ENCODE measurements around the gene RNF2. TPM values are rescaled to one million over a fixed set of nuclear protein-coding genes. Genes with fewer than 3 reads are reported as not detected.

RNF2 gene
- polyA plus RNA-seq, 3 donors: 4.5 to 7.7 (median 7.5) TPM

- H3K27ac ChIP-seq (ENCODE audit: low read depth, low read length): no peak overlapping the region
- WGBS, 3 donors: 84 to 91% (median 89%) methylated on average over 3 of the region's 3 CpGs
These were observed 30.1 kb downstream of the RNF2 start for GRCh38 chr1:185075476-185075875.

- 78 to 81% (median 80%) methylated on average over 4 of the region's 4 CpGs for WGBS, 3 donors
- no peak overlapping the region for H3K27ac ChIP-seq (ENCODE audit: low read depth, low read length)
These were observed 32.0 kb downstream of the RNF2 start for GRCh38 chr1:185077374-185077773.

- H3K27ac ChIP-seq (ENCODE audit: low read depth, low read length): no peak overlapping the region
These were observed 35.1 kb downstream of the RNF2 start for GRCh38 chr1:185080422-185080821.

GRCh38 chr1:185083818-185084217 lies 38.5 kb downstream of the RNF2 start:
- 93 to 97% (median 94%) methylated on average over 2 of the region's 2 CpGs for WGBS, 3 donors
- H3K27ac ChIP-seq (ENCODE audit: low read depth, low read length): no peak overlapping the region

- H3K27ac ChIP-seq (ENCODE audit: low read depth, low read length): no peak overlapping the region
- WGBS, 3 donors: 96 to 100% (median 97%) methylated on average over 1 of the region's 1 CpG
These were observed 41.7 kb downstream of the RNF2 start for GRCh38 chr1:185087101-185087500.

- H3K27ac ChIP-seq (ENCODE audit: low read depth, low read length): no peak overlapping the region
These were observed 42.4 kb downstream of the RNF2 start for GRCh38 chr1:185087746-185088145.

GRCh38 chr1:185091480-185091879 lies 46.1 kb downstream of the RNF2 start:
- 88% methylated on average over 5 of the region's 5 CpGs for WGBS, 3 donors
- H3K27ac ChIP-seq (ENCODE audit: low read depth, low read length): no peak overlapping the region

GRCh38 chr1:185094761-185095160 lies 49.4 kb downstream of the RNF2 start:
- WGBS, 3 donors: 90 to 96% (median 95%) methylated on average over 2 of the region's 2 CpGs
- no peak overlapping the region for H3K27ac ChIP-seq (ENCODE audit: low read depth, low read length)

- WGBS, 3 donors: 78 to 91% (median 81%) methylated on average over 2 of the region's 2 CpGs
- no peak overlapping the region for H3K27ac ChIP-seq (ENCODE audit: low read depth, low read length)
These were observed 51.2 kb downstream of the RNF2 start for GRCh38 chr1:185096531-185096930.

- WGBS, 3 donors: 78 to 93% (median 92%) methylated on average over 3 of the region's 3 CpGs
- H3K27ac ChIP-seq (ENCODE audit: low read depth, low read length): no peak overlapping the region
These were observed 58.7 kb downstream of the RNF2 start for GRCh38 chr1:185104083-185104482.

- 95 to 98% (median 96%) methylated on average over 3 of the region's 3 CpGs for WGBS, 3 donors
- H3K27ac ChIP-seq (ENCODE audit: low read depth, low read length): no peak overlapping the region
These were observed 59.8 kb downstream of the RNF2 start for GRCh38 chr1:185105121-185105520.

- H3K27ac ChIP-seq (ENCODE audit: low read depth, low read length): no peak overlapping the region
These were observed 63.0 kb downstream of the RNF2 start for GRCh38 chr1:185108321-185108720.

GRCh38 chr1:185110145-185110544 lies 64.8 kb downstream of the RNF2 start:
- no peak overlapping the region for H3K27ac ChIP-seq (ENCODE audit: low read depth, low read length)

GRCh38 chr1:185111873-185112272 lies 66.5 kb downstream of the RNF2 start:
- H3K27ac ChIP-seq (ENCODE audit: low read depth, low read length): no peak overlapping the region

GRCh38 chr1:185112356-185112755 lies 67.0 kb downstream of the RNF2 start:
- 84 to 92% (median 84%) methylated on average over 2 of the region's 2 CpGs for WGBS, 3 donors
- no peak overlapping the region for H3K27ac ChIP-seq (ENCODE audit: low read depth, low read length)

- no peak overlapping the region for H3K27ac ChIP-seq (ENCODE audit: low read depth, low read length)
- 72 to 78% (median 74%) methylated on average over 2 of the region's 2 CpGs for WGBS, 3 donors
These were observed 84.3 kb downstream of the RNF2 start for GRCh38 chr1:185129708-185130107.

GRCh38 chr1:185132534-185132933 lies 87.2 kb downstream of the RNF2 start:
- WGBS, 3 donors: 79 to 100% (median 98%) methylated on average over 1 of the region's 1 CpG
- H3K27ac ChIP-seq (ENCODE audit: low read depth, low read length): no peak overlapping the region

- 90 to 95% (median 90%) methylated on average over 1 of the region's 1 CpG for WGBS, 3 donors
- no peak overlapping the region for H3K27ac ChIP-seq (ENCODE audit: low read depth, low read length)
These were observed 92.7 kb downstream of the RNF2 start for GRCh38 chr1:185137896-185138545.

- no peak overlapping the region for H3K27ac ChIP-seq (ENCODE audit: low read depth, low read length)
- 92 to 95% (median 94%) methylated on average over 4 of the region's 4 CpGs for WGBS, 3 donors
These were observed 93.9 kb downstream of the RNF2 start for GRCh38 chr1:185139246-185139645.

GRCh38 chr1:185144233-185144632 lies 98.9 kb downstream of the RNF2 start:
- no peak overlapping the region for H3K27ac ChIP-seq (ENCODE audit: low read depth, low read length)

GRCh38 chr1:185151215-185151614 lies 105.9 kb downstream of the RNF2 start:
- H3K27ac ChIP-seq (ENCODE audit: low read depth, low read length): no peak overlapping the region
- 91 to 96% (median 96%) methylated on average over 5 of the region's 5 CpGs for WGBS, 3 donors
